ENCODE measurements around the gene MFSD12.

Gene MFSD12

DNA sequence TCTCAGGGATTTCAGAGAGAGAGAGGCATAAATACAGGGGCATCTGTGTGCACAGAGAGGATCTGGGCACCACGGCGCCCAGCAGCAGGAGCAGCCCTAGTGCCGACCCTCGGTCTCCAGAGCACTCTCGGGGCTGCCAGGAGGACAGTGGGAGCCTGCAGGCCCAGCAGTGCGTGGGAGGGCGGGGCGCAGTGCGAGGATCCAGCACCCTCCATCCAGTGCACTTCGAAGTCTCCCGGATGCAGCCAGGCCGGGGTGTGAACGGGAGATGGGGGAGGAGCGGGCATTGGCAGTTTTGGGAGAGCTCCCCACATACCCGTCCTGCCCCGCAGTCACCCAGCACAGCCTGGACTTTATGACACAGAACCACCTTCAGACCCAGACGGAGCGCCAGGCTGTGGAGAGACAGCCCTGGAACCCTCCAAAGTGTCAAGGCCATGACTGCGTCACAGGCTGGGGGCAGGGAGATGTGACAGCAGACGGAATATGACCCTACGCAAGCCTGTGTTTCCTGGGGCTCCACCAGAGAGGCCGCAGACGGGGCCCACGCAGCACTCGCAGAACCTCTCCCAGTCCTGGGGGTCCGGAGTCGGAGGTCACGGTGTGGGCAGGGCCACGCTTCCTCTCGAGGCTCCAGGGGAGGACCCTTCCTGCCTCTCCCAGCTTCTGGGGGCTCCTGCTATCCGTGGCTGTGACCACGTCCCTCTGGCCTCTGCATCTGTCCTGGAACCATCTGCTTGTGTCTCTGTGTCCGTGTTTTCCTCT is 33.1 kb downstream of the MFSD12 start:
- no peak overlapping the region for H3K4me3 ChIP-seq (ENCODE audit: severe bottlenecking)
- no peak for ATAC-seq (ENCODE audit: low read depth)
- H3K4me1 ChIP-seq (ENCODE audit: insufficient read depth, poor library complexity, severe bottlenecking): peaks cover 11% of the 10 kb centered on the region
- H3K9me3 ChIP-seq (ENCODE audit: severe bottlenecking): no peaks in the 10 kb centered on the region
- TF ChIP-seq, protein P1, sequence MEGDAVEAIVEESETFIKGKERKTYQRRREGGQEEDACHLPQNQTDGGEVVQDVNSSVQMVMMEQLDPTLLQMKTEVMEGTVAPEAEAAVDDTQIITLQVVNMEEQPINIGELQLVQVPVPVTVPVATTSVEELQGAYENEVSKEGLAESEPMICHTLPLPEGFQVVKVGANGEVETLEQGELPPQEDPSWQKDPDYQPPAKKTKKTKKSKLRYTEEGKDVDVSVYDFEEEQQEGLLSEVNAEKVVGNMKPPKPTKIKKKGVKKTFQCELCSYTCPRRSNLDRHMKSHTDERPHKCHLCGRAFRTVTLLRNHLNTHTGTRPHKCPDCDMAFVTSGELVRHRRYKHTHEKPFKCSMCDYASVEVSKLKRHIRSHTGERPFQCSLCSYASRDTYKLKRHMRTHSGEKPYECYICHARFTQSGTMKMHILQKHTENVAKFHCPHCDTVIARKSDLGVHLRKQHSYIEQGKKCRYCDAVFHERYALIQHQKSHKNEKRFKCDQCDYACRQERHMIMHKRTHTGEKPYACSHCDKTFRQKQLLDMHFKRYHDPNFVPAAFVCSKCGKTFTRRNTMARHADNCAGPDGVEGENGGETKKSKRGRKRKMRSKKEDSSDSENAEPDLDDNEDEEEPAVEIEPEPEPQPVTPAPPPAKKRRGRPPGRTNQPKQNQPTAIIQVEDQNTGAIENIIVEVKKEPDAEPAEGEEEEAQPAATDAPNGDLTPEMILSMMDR (IDR thresholded peaks at IDR 0.05; ENCODE audit: poor library complexity, severe bottlenecking): no peak
- peaks cover 49% of the 10 kb centered on the region for H3K36me3 ChIP-seq (ENCODE audit: low read depth)
- H3K27me3 ChIP-seq (ENCODE audit: insufficient read depth, poor library complexity, severe bottlenecking): no peaks in the 10 kb centered on the region
- no peak overlapping the region for H3K27ac ChIP-seq (ENCODE audit: poor library complexity, severe bottlenecking)
- DNase-seq (ENCODE audit: low spot score): no peak

DNA sequence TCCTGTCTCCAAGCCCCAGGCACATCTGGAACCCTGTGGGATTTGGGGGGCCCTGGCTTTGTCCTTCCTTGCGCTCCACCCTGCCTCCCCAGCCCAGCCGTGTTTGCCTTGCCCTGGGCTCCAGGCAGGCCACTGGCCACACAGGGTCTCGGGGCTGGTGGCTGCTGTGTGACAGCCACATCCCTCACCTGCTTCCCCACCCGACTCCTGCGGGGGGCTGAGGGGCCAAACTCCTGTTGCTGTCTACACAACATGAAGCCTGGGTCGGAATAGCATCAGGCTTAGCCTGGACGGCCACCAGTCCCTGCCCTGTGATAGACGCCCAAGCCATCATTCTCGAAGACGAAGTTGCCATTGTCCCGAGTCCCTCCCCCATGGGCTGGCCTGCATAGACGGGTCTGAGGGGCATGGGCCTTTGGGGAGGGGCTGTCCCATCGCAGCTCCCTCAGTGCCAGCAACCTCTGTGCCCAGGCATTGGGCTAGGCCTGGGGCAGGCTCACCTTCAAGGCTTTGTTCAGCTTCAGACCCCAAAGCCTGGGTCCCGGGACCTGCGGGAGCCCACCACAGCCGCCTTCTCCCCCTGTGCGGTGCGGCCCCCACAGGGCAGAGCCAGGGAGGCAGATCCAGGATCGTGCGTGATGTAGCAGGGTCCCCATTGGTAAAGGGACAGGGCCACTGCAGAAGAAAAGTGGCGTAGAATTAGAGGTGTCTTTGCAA is 33.9 kb downstream of the MFSD12 start:
- ATAC-seq (ENCODE audit: low read depth) (no peak), DNase-seq (ENCODE audit: low spot score) (no peak)
- Histone ChIP-seq H3K27me3 (ENCODE audit: insufficient read depth, poor library complexity, severe bottlenecking) (no peaks in the 10 kb centered on the region), H3K4me3 (ENCODE audit: severe bottlenecking) (no peak overlapping the region), H3K4me1 (ENCODE audit: insufficient read depth, poor library complexity, severe bottlenecking) (peaks cover 11% of the 10 kb centered on the region), H3K36me3 (ENCODE audit: low read depth) (peaks cover 49% of the 10 kb centered on the region), H3K9me3 (ENCODE audit: severe bottlenecking) (no peaks in the 10 kb centered on the region), H3K27ac (ENCODE audit: poor library complexity, severe bottlenecking) (no peak overlapping the region)
- TF ChIP-seq, protein P1 (IDR thresholded peaks at IDR 0.05; ENCODE audit: poor library complexity, severe bottlenecking): no peak

DNA sequence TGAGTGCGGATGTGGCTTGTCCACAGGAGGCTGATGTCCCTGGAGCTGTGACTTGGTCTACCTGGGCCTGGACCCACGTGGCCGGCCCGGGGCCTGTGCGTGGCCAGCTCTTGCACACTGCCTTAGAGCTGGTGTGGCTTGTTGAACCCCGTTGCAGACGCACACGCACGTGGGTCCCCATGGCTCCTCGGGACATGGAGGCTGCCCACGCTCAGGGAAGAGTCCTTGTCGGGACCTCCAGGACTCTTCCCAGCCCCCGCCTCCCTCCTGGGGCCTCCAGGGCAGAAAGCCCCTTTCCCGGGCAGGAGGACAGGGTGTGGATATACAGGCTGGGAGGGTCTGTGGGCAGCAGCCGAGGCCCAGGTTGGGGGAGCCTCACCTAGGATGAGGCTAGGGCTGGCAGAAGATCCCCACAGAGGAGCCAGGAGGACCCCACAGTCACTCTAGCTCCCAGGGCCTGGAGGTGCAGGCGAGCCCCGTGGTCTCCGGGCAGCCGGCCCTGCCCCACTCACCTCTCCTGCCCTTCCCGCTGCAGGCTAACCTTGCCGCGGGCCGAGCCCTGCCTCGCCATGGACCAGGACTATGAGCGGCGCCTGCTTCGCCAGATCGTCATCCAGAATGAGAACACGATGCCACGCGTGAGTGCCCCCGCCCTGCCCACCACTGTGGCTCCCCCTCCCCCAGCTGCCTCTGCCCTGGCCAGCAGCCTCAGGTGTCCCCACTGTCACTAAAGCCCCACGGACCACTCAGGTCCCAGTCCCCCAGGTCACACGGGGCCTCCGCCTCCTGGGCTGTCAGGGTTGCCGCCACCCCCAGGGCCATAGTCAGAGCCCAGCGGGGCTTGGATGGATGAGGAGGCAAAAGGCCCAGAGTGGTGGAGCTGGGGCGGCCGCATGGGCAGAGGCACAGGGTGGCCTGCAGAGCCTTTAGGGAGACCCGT is 34.7 kb downstream of the MFSD12 start:
- Histone ChIP-seq H3K4me3 (ENCODE audit: severe bottlenecking) (no peak overlapping the region), H3K36me3 (ENCODE audit: low read depth) (peaks cover 48% of the 10 kb centered on the region), H3K27ac (ENCODE audit: poor library complexity, severe bottlenecking) (no peak overlapping the region), H3K9me3 (ENCODE audit: severe bottlenecking) (no peaks in the 10 kb centered on the region), H3K27me3 (ENCODE audit: insufficient read depth, poor library complexity, severe bottlenecking) (no peaks in the 10 kb centered on the region), H3K4me1 (ENCODE audit: insufficient read depth, poor library complexity, severe bottlenecking) (peaks cover 11% of the 10 kb centered on the region)
- ATAC-seq (ENCODE audit: low read depth) (no peak), DNase-seq (ENCODE audit: low spot score) (no peak)
- TF ChIP-seq, protein P1 (IDR thresholded peaks at IDR 0.05; ENCODE audit: poor library complexity, severe bottlenecking): no peak

DNA sequence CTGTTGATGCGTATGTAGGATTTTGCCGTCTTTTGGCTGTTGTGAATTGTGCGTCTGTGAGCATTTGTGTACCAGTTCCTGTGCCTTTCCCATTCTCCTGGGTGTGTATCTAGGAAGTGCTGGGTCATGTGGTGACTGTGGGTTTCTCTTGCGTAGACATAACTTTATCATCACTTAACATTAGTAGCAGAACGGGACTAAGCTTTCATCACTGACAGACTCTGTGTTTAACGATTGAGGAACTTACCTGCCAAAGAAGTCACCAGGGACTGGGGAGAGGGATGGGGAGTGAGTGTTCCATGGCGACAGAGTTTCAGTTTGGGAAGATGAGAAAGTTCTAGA is 36.3 kb downstream of the MFSD12 start:
- H3K4me1 ChIP-seq (ENCODE audit: insufficient read depth, poor library complexity, severe bottlenecking): peaks cover 11% of the 10 kb centered on the region
- H3K4me3 ChIP-seq (ENCODE audit: severe bottlenecking): no peak overlapping the region
- ATAC-seq (ENCODE audit: low read depth): no peak

More for the DNA sequence above, 36.3 kb downstream of the MFSD12 start:
- peaks cover 33% of the 10 kb centered on the region for H3K36me3 ChIP-seq (ENCODE audit: low read depth)
- H3K27me3 ChIP-seq (ENCODE audit: insufficient read depth, poor library complexity, severe bottlenecking): no peaks in the 10 kb centered on the region
- no peak for DNase-seq (ENCODE audit: low spot score)
- TF ChIP-seq, protein P1 (IDR thresholded peaks at IDR 0.05; ENCODE audit: poor library complexity, severe bottlenecking): no peak
- H3K9me3 ChIP-seq (ENCODE audit: severe bottlenecking): no peaks in the 10 kb centered on the region
- peak overlapping the region; percentile 29 for H3K27ac ChIP-seq (ENCODE audit: poor library complexity, severe bottlenecking)
